Smooth muscle cell of the brain vasculature (primary cell): ENCODE data around the gene TNK1.
"Not testable (repeated sequence)": the region's sequence is repeated elsewhere in the genome, so short reads cannot be mapped to it uniquely, and the experiment has no call there.

Experiments used
- DNase-seq: peaks from one replicate; pipeline ENCODE4 v3.0.0-alpha.2; 2012; ENCODE audit warnings: low read depth, low spot score

Gene TNK1

DNA sequence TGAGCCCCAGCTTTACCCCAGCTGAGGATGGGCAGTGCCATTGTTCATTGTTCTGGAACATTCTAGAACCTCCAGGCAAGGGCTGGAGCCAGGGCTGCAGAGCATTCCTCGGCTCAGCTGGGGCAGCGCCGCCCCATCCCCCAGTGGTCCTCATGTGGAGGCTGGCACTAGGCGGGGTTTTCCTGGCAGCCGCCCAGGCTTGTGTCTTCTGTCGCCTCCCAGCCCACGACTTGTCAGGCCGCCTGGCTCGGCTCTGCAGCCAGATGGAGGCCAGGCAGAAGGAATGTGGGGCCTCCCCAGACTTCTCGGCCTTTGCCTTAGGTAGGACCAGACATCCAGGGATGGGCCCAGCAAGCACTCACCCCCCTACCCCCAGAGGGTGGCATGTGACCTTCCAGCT, 25.8 kb upstream of the TNK1 start, which contains the start of gene TMEM95:
Gene TMEM95 (plus strand): TSS at position 104 of the 400 bp plus-strand sequence. CDS start 49 bp downstream, at position 153.
- no peak for DNase-seq

DNA sequence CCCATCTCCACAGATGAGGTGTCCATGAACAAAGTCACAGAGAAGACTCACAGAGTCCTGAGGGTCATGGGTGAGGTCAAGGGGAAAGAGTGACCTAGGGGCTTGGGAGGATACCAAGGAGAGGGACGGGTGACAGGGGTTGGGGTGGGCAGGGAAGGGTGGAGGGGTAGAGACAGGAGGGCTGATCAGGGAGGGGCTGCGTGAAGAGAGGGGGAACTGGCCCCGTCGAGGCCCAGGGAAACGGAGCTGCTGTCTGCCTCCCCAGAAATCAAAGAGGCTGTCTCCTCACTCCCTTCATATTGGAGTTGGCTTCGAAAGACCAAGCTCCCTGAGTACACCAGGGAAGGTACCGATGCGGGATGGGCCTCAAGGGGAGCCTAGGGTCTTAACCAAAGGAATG, 25.3 kb upstream of the TNK1 start:
- DNase-seq, result no peak

DNA sequence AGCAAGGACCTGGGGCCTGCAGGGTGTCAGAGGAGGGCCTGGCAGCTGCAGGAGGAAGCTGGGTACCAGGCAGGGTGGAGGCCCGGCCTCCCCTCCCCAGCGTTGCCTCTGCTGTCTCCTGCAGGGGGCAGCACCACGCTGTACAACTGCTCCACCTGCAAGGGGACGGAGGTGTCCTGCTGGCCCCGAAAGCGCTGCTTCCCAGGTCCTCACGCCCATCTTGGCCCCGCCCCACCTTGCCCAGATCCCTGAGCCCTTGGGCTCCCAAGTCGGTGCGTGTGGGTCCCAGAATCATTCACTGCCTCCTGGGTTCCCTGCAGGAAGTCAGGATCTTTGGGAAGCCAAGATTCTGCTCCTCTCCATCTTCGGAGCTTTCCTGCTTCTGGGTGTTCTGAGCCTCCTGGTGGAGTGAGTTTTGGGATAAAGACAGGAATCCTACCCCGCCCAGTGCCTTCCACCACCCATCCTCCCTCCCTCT, 24.8 kb upstream of the TNK1 start:
- DNase-seq, result no peak

DNA sequence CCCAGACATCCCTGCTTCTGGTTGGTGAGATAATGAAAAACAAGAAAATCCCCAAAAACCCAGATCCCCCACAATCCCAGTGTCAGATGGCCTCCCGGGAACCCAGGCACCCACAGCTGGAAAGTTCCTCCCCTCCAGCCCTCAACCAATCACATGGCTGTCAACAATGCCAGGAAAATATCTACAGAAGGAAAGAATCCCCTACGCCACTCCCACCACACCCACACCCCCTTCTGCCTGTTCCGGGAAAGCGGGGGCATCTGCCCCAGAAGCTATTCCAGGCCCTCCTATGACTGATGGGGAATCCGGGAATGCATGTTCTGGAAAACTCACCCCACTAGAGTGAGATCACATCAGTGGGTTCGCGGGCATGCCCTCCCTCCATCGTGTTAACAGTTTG, 24.1 kb upstream of the TNK1 start:
- DNase-seq, result no peak

DNA sequence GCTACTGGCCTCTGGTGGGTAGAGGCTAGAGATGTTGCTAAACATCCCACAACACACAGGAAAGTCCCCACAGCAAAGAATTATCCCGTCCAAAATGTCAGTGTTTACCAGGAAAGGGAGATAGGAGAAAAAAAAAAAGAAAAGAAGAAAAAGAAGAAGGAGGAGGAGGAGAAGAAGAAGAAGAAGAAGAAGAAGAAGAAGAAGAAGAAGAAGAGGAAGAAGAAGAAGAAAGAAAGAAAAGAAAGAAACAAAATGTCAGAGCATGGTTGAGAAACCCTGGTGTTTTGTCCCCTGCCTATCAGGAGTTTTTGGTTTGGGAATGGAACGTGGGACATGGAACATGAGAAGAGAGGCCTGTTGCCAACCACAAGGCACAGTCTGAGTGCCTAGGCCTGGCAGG, 23.5 kb upstream of the TNK1 start:
- DNase-seq, result no peak

DNA sequence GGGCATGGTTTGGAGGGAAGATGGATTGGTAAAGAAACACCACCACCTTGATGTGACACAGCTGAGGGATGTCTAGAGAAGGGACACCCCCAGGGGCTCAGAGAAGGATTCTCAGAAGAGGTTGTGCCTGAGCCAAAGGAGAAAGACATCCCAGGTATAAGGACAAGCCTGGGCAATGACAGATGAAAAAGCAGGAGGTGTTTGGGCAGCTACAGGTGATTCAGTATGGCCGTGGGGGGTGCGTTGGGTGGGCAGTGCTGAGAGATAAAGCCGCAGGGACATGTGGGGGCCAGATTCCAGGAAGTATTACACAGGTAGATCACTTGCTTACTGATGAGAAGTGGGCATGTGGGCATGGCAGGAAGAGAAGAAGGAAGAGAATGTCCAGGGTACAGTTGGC, 19.0 kb upstream of the TNK1 start:
- DNase-seq, result no peak

DNA sequence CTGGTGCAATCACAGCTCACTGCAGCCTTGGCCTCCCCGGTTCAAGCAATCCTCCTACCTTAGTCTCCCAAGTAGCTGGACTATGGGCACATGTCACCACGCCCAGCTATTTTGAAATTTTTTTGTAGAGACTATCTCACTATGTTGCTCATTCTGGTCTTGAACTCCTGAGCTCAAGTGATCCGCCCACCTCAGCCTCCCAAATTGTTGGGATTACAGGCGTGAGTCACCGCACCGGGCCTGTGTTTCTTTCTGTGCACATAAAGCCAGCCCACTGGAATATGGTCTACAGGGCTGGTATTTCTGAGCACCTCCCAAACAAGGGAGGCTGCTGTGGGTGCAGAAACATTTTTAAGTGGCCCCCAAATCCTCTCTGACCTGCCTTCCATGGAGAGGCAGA, 17.6 kb upstream of the TNK1 start:
- DNase-seq, result no peak

DNA sequence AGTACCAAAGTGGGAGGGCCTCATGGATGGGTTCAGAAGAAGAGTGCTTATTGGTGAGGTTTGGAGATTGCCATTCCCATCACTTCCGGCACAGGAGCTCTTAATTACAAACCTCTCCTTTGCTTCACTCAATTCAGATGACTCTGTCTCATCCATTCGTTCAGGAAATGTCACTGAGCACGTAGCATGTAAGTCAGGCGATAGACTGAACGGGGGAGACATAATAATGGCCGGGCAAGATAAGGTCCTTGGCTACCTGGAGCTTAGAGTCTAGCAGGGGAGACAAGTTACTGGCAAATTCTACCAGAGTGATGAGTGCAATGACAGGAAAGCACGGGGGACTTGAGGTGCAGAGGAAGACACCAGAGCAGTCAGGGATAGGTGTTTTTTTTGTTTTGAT, 14.9 kb upstream of the TNK1 start:
- DNase-seq, result not testable (repeated sequence)

DNA sequence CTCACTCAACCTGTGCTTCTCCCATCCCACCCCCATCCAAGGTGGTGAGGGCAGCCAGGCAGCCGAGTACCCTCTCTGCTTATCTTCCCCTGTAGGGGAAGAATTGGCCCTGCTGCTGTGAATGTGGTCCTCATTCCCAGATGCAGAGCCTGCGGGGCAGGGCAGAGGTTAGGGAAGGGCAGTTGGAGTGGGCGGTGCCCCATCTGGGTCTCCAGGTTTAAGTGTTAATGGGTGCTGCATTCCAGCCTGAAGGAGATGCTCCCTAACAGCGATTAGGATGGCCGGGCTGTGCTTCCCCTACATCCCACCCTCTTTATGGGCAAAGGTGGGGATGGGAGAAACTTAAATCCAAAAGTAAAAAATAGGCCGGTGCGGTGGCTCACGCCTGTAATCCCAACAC, 13.8 kb upstream of the TNK1 start:
- no peak for DNase-seq

DNA sequence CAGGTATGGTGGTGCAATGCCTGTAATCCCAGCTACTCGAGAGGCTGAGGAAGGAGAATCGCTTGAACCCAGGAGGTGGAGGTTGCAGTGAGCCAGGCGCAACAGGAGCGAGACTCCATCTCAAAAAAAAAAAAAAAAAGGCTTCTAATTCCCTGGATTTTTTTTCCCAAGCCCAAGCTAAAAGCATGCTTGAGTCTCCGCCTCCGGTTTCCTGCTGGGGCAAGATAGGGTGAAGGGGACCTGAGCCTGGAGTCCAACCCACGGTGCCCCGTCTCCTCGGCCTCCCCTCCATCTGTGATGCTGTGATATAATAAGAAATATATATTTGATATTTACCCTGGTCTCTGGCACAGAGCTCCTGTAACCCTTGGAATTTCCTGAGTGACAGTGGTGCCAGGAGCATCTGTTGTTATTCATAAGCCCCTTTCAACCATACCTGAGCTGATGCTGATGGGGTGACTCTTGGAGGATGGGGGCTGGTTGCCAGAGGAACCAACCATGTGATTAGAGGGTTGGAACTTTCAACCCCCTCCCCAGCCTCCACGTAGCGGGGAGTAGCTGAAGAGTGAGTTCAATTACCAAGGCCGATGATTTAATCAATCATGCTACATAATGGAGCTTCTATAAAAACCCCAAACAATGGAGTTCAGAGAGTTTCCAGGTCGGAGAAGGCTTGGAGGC, 12.8 kb upstream of the TNK1 start:
- DNase-seq, result no peak

DNA sequence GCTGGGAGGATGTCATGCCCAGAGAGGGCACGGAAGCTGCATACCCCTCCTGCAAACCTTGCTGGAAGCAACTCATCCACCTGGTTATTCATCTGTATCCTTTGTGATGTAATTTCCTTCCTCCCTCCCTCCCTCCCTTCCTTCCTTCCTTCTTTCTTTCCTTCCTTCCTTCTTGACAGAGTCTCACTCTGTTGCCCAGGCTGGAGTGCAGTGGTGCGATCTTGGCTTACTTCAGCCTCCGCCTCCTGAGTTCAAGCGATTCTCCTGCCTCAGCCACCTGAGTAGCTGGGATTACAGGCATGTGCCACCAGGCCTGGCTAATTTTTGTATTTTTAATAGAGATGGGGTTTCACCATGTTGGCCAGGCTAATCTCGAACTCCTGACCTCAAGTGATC, 12.3 kb upstream of the TNK1 start:
- not testable (repeated sequence) for DNase-seq

DNA sequence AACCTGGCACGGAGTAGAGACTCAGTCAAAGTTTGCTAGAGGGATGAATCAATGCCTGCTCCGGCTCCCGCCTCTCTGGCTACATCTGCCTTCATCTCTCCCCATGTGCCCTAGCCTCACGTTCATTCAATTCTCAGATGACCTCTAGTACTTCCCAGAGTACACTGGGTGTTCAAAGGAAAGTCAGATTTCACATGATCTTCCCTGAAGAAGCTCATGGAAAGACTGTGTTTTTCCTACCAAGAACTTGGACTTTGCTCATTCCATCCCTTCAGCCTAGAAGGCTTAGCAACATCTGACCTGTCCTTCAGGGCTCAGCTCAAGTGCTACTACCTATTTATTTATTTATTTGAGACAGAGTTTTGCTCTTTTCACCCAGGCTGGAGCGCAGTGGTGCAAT, 11.1 kb upstream of the TNK1 start:
- no peak for DNase-seq

DNA sequence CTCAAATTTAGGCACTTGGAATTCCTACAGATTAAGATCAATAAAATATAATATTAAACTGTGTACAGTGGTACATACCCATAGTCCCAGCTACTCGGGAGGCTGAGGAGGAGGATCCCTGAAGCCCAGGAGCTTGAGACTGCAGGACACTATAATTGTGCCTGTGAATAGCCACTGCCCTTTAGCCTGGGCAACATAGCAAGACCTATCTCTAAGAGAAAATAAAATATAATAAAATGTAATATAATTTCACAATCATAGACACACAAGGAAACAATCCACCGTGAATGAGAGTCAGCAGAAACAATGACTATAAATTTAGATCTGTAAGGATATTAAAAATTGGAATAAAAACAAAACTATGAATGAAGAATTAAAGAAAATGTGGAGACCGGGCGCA, 10.0 kb upstream of the TNK1 start:
- DNase-seq, result no peak

DNA sequence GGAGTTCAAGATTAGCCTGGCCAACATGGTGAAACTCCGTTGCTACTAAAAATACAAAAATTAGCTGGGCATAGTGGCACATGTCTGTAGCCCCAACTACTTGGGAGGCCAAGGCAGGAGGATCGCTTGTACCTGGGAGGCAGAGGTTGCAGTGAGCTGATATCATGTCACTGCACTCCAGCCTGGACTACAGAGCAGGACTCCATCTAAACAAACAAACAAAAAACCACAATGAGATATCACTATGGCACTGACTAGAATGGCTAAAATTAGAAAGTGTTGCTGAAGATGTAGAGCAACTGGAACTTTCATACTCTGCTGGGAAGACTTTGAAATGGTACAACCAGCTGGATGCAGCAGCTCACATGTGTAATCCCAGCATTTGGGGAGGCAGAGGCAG, 6.5 kb upstream of the TNK1 start:
- no peak for DNase-seq

DNA sequence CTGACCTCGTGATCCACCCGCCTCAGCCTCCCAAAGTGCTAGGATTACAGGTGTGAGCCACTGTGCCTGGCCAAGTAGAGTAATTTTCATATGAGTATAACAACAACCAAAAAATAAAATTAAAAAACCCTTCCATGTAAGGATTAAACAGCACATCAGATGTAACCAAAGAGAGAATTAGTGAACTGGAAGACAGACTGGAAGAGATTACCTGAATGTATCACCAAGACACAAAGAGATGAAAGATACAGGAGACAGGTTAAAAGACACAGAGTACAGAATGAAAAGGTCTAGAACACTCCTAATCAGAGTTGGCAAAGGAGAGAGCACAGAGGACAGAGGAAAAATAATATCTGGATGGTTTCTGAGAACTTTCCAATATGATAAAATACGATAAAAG, 1.8 kb upstream of the TNK1 start:
- no peak for DNase-seq

DNA sequence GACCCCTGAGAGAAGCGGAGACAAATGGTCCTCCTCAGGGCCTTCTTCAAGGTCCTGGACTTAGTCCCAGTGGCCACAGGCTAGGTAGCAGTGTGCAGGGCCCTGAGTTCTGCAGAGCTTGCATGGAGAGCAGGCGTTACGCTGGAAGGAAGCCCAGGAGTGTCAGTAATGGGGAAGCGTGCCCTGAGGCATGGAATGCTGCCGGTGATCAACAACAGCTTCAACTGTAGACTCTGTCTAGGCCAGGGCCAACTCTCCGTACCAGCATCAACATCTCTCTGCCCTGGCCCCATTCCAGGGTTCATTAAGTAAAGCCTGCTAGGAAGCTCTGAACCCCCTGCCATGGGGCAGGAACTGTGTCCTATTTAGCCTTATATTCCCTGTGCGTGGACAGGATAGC, 568 bp upstream of the TNK1 start:
- DNase-seq, result no peak

DNA sequence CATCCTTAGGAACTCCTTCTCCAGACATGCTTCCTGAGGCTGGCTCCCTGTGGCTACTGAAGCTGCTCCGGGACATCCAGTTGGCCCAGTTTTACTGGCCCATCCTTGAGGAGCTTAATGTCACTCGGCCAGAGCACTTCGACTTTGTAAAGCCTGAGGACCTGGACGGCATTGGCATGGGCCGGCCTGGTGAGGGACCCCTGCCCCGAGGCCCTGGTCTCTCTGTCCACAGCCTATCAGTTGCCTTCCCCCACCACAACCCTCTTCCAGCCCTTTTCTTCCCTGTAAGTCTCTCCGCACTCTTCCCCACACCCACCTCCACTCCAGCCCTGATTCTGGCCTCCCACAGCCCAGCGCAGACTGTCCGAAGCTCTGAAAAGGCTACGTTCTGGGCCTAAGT, 2.0 kb downstream of the TNK1 start:
- DNase-seq, result no peak

DNA sequence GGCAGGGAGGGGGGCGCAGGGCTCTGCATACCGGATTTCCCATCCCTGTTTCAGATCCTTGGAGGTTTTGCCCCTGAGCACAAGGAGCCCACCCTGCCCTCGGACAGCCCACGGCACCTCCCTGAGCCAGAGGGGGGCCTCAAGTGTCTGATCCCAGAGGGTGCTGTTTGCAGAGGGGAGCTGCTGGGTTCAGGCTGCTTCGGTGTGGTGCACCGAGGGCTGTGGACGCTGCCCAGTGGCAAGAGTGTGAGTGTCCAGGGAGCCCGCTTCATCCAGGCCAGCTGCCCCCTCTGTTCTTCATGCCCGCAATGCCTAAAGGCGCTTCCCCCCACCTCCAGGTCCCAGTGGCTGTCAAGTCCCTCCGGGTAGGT, 2.5 kb downstream of the TNK1 start:
- no peak for DNase-seq

DNA sequence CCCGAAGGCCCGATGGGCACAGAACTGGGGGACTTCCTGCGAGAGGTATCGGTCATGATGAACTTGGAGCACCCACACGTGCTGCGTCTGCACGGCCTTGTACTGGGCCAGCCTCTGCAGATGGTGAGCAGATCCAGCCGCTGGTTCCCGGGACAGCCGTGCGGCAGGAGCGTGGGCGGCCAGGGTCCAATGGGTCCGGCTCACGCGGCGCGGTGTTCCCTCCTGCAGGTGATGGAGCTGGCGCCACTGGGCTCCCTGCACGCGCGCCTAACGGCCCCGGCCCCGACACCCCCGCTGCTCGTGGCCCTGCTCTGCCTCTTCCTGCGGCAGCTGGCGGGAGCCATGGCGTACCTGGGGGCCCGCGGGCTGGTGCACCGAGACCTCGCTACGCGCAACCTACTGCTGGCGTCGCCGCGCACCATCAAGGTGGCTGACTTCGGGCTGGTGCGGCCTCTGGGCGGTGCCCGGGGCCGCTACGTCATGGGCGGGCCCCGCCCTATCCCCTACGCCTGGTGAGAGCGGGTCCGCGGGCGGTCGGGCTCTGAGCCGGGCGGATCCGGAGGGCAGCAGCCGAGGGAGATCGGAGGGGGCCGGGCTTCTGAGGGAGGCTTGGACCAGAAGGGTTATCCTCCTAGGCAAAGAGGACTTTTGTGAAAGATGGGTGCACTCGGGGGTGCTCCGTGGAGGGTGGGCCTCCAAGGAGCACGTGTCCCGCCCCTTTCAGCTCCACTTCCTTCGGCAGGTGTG, 3.0 kb downstream of the TNK1 start:
- DNase-seq, result no peak

DNA sequence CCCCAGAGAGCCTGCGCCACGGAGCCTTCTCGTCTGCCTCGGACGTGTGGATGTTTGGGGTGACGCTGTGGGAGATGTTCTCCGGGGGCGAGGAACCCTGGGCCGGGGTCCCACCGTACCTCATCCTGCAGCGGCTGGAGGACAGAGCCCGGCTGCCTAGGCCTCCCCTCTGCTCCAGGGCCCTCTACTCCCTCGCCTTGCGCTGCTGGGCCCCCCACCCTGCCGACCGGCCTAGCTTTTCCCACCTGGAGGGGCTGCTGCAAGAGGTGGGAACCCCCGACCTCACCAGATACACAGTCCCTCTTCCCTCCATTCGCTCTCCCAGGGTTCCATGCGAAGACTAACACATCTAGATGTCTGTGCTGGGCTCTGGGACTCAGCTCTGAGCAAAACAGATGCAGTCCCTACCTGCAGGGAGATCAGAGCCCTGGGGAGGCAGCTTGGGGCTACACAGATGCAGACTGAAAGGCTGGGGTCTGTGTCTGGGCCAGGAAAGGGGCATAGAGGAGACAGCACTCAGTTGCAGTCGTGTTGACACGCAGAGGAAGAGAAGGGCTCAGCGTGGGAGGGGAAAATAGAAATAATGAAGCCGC, 3.7 kb downstream of the TNK1 start:
- DNase-seq, result no peak

DNA sequence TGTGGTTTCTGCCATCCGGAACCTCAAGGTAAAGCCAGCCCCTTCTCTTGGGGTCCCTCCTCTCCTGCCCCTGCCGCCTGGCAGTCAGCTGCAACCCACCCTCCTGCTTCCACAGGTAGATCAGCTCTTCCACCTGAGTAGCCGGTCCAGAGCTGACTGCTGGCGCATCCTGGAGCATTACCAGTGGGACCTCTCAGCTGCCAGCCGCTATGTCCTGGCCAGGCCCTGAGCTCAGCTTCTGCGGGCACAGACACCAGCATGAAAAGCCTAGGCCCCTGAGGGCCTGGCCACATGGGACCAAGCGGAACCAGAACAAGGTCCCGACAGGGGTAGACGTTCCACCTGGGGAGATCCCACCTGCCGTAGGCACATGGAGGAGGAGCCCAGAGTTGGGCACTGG, 8.0 kb downstream of the TNK1 start:
- no peak for DNase-seq

DNA sequence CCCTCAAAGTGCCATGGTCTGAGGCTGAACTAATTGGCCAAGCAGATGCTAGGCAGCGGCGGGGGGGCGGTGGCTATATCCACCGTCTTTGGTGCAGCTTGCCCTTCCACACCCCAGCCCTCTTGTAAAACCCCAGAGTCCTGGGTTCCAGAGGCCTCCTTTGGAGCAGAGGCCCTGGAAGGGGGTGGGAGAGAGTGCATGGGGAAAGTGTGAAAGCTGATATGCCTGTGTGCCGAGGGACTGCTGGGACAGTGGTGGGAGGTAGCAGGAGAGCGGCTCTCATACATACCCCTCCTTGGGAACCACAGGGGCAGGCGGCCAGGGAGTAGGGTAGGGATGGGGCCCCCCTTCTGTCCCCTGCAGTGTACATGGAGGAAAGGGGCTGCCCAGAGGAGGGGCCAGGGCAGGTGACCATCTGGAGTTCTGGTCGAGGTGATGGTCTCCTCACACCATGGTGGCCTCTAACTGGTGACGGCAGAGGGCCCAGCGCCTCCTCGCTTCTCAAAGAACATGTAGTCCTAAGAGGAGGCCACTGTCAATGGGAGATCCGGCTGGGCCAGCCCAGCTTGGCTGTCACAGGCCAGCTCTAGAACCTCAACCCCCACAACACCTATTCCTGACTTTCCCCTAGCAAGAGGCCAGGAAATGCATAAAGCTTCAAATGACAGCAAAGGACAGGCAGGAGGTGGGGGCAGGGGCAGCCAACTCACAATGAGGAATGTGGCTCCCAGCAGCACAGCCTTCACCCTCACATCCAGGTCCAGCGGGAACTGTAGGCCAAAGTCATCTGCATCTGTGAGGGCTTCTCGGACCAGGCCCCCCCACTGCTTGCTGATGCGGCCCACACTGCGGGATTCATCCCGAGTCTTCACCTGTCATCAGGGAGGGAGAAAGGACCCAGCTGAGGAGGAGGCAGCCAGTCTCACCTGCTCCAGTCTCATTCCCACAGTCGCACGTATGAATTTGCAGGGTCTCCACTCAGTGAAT, 9.3 kb downstream of the TNK1 start:
- DNase-seq, result no peak
